ENCODE measurements around the gene NEK10.

The NEK10 gene

GRCh38 chr3:27060336-27060735, 308.8 kb downstream of the NEK10 start:
- no peak for TF ChIP-seq CTCF (IDR thresholded peaks at IDR 0.05; ENCODE audit: low read depth, low read length)
- H3K4me3 ChIP-seq (replicated peaks in 1 of 2; ENCODE audit: low read depth in 2 of 2, low read length in 2 of 2): no peak overlapping the region
- no peak for DNase-seq (ENCODE audit: low read depth in 2 of 2)

Measured in cardiac fibroblast (primary cell).